GM18519 (cell line): ENCODE results near the gene LAMC3.
"Not testable (repeated sequence)": the region's sequence is repeated elsewhere in the genome, so short reads cannot be mapped to it uniquely, and the experiment has no call there.

ENCODE experiments used
- ATAC-seq: cut with Tn5 transposase; IDR thresholded peaks from one replicate; pipeline ENCODE4 v1.9.1; 2021; ENCODE audit warnings: mild to moderate bottlenecking, moderate library complexity; ENCODE audit not compliant: unreplicated experiment, low FRiP score

The LAMC3 gene

GRCh38 chr9:130990978-130991777 lies 17.8 kb upstream of the LAMC3 start:
- ATAC-seq = no peak

- no peak for ATAC-seq
These were observed 16.9 kb upstream of the LAMC3 start for GRCh38 chr9:130991778-130992681.

- no peak for ATAC-seq
These were observed 16.3 kb upstream of the LAMC3 start for GRCh38 chr9:130992682-130993032.

GRCh38 chr9:130993303-130994030 lies 15.5 kb upstream of the LAMC3 start:
- no peak for ATAC-seq

- ATAC-seq = no peak
These were observed 14.6 kb upstream of the LAMC3 start for GRCh38 chr9:130994135-130995085.

- ATAC-seq = no peak
These were observed 13.6 kb upstream of the LAMC3 start for GRCh38 chr9:130995086-130996011.

- ATAC-seq = no peak
These were observed 12.8 kb upstream of the LAMC3 start for GRCh38 chr9:130996205-130996604.

- no peak for ATAC-seq
These were observed 12.1 kb upstream of the LAMC3 start for GRCh38 chr9:130996676-130997394.

- ATAC-seq = no peak
These were observed 11.6 kb upstream of the LAMC3 start for GRCh38 chr9:130997395-130997684.

- ATAC-seq = no peak
These were observed 10.9 kb upstream of the LAMC3 start for GRCh38 chr9:130997925-130998596.

- no peak for ATAC-seq
These were observed 10.3 kb upstream of the LAMC3 start for GRCh38 chr9:130998597-130999244.

GRCh38 chr9:130999245-130999623 lies 9.7 kb upstream of the LAMC3 start:
- no peak for ATAC-seq

GRCh38 chr9:131000526-131000925 lies 8.4 kb upstream of the LAMC3 start:
- not testable (repeated sequence) for ATAC-seq

- no peak for ATAC-seq
These were observed 8.0 kb upstream of the LAMC3 start for GRCh38 chr9:131001021-131001420.

- ATAC-seq = no peak
These were observed 7.0 kb upstream of the LAMC3 start for GRCh38 chr9:131001990-131002389.

GRCh38 chr9:131006601-131007000 lies 2.4 kb upstream of the LAMC3 start:
- no peak for ATAC-seq

- no peak for ATAC-seq
These were observed 888 bp upstream of the LAMC3 start for GRCh38 chr9:131008086-131008485.

GRCh38 chr9:131008563-131008908 lies 438 bp upstream of the LAMC3 start:
- ATAC-seq = no peak
